GM12892 (cell line): Measurements from ENCODE around the gene STIMATE.

ENCODE experiments used
- POLR2A ChIP-seq: IDR thresholded peaks from 2 replicates; pipeline ENCODE4 v1.6.1; 2011; ENCODE audit warnings: low read depth, low read length, control low read depth
- POLR2AphosphoS5 ChIP-seq: IDR thresholded peaks from 2 replicates; pipeline ENCODE4 v1.6.1; 2011; ENCODE audit warnings: low read depth, low read length, control low read depth

DNA sequence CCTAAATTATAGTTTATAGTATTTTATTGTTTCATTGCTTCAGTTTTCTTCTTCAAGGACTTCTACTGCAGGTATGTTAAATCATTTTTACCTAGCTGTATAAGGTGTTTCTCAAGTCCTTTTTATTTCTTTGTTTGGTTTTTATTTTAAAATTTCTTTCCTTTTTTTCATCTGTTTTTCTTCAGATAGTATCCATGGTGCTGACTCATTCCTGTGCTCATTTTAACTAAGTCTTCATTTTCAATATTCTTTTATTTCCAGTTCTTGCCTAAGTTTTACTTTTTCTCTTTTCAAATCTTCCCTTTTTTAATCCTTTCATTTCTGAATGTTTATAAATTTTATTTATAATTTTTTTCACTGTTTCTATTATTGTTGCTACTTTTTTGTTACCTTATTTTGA lies 42.3 kb upstream of the STIMATE start:
- TF ChIP-seq POLR2A, result no peak
- TF ChIP-seq POLR2AphosphoS5, result no peak
